Upper lobe of right lung (tissue), 1 donor: Measurements from ENCODE around the gene ANO4. TPM values are rescaled to one million over a fixed set of nuclear protein-coding genes. Genes with fewer than 3 reads are reported as not detected.

Experiments used
- ATAC-seq: fragments of 200-7000 bp; cut with Tn5 transposase; one replicate; pipeline ENCODE4 v1.9.1; 2020; ENCODE audit warnings: mild to moderate bottlenecking, moderate library complexity
- DNase-seq: peaks from one replicate; pipeline ENCODE4 v3.0.0-alpha.2; 2020
- H3K27ac ChIP-seq: fragments of 200-600 bp; one replicate; pipeline ENCODE4 v1.8.0; 2022
- H3K27me3 ChIP-seq: fragments of 200-600 bp; one replicate; pipeline ENCODE4 v1.8.0; 2022; ENCODE audit warnings: mild to moderate bottlenecking
- H3K36me3 ChIP-seq: fragments of 200-600 bp; one replicate; pipeline ENCODE4 v1.8.0; 2022
- H3K4me1 ChIP-seq: fragments of 200-600 bp; one replicate; pipeline ENCODE4 v1.8.0; 2022
- H3K4me3 ChIP-seq: fragments of 200-600 bp; one replicate; pipeline ENCODE4 v1.8.0; 2022; ENCODE audit warnings: mild to moderate bottlenecking
- H3K9me3 ChIP-seq: fragments of 200-600 bp; one replicate; pipeline ENCODE4 v1.8.0; 2022
- CTCF ChIP-seq: fragments of 200-600 bp; IDR thresholded peaks from one replicate; pipeline ENCODE4 v1.8.0; 2022; ENCODE audit warnings: antibody characterized with exemption
- intact Hi-C: fragments of 100-400 bp; cut with DNase I; formaldehyde crosslinking; loops from one replicate; pipeline ENCODE4 v1.11.0; 2022
- total RNA-seq: library from RNA; stranded (reverse); fragmentation: NEBNext Ultra II Directional; extraction: Animal tissue kit (Norgen Biotek cat#: 25700); gene quantifications from one replicate; pipeline ENCODE4 v1.2.1, GENCODE V29; 2021
- donor health status: DM: no; HTN: yes; CAD: no; lungs with severe emphysema.

The ANO4 gene
- total RNA-seq, 1 donor from 2014 or later = 0.38 TPM

DNA sequence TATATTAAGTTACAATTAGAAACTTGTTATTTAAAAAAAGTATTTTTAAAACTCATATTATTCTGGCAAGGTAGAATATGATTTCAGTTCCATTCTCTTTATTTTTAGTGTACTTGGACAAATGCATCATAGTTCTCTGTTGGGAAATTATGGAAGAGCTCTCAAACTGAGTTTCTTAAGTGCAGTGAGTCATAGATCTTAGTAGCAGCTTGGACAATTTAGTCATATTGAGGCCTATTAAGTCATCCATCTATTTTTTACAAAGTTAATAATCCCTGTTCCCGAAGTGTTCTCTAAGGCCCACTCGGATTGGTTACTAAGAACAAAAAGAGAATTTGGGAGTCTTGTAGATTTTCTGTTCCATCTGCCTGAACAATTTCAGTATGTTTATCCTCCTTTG, 113.9 kb downstream of the ANO4 start:
- H3K27me3 ChIP-seq = no peaks in the 10 kb centered on the region
- DNase-seq = no peak
- no peak overlapping the region for H3K27ac ChIP-seq
- no peak overlapping the region for H3K4me3 ChIP-seq
- no peak for TF ChIP-seq CTCF
- H3K9me3 ChIP-seq = no peaks in the 10 kb centered on the region
- H3K36me3 ChIP-seq = no peaks in the 10 kb centered on the region
- no peaks in the 10 kb centered on the region for H3K4me1 ChIP-seq
- intact Hi-C loops = no loop called here
- ATAC-seq = no peak

- ATAC-seq (no peak), DNase-seq (no peak)
- TF ChIP-seq CTCF = no peak
- intact Hi-C loops = no loop called here
- H3K4me1 ChIP-seq = no peaks in the 10 kb centered on the region
- H3K4me3 ChIP-seq = no peak overlapping the region
- no peak overlapping the region for H3K27ac ChIP-seq
- H3K36me3 ChIP-seq = no peaks in the 10 kb centered on the region
- H3K9me3 ChIP-seq = no peaks in the 10 kb centered on the region
- H3K27me3 ChIP-seq = no peaks in the 10 kb centered on the region
Observed at GRCh38 chr12:100913872-100914592, 119.5 kb downstream of the ANO4 start.

GRCh38 chr12:100919116-100919515, 124.5 kb downstream of the ANO4 start:
- no peak overlapping the region for H3K27ac ChIP-seq
- intact Hi-C loops = no loop called here
- H3K9me3 ChIP-seq = no peaks in the 10 kb centered on the region
- no peaks in the 10 kb centered on the region for H3K4me1 ChIP-seq
- DNase-seq = no peak
- no peaks in the 10 kb centered on the region for H3K36me3 ChIP-seq
- no peak overlapping the region for H3K4me3 ChIP-seq
- H3K27me3 ChIP-seq = no peaks in the 10 kb centered on the region
- TF ChIP-seq CTCF = no peak
- no peak for ATAC-seq

GRCh38 chr12:100920493-100920892, 125.9 kb downstream of the ANO4 start:
- Histone ChIP-seq H3K36me3 (no peaks in the 10 kb centered on the region), H3K4me3 (no peak overlapping the region), H3K27me3 (no peaks in the 10 kb centered on the region), H3K4me1 (no peaks in the 10 kb centered on the region), H3K27ac (no peak overlapping the region), H3K9me3 (no peaks in the 10 kb centered on the region)
- no peak for DNase-seq
- TF ChIP-seq CTCF = no peak
- intact Hi-C loops = no loop called here
- ATAC-seq = no peak

DNA sequence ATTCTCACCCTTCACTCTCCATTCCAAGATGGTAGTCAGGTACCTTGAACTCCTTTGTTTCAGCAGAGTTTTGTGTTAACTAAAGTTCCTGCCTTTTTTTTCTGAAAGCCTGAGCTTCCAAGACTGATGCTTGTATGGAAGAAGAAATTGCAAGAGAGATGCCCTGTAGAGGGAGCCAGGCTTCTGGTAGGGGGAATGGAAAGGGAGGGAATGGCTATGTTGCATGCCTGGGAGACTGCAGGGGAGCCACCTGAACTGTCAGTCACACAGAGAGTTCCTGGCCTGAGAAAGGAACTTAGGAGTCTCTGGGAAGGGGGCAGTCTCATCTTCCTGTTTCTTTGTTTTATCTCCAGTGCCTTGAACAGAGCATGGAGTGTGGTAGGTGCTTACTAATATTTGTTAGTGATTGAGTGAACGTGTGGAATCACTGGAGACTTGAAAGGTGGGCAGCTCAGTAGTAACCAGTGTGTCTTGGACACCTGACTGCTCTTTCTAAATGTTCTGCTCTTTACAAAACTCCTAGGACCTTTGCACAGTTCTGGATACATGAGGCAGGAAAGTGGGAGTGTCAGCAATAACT, 132.2 kb downstream of the ANO4 start:
- H3K36me3 ChIP-seq = no peaks in the 10 kb centered on the region
- TF ChIP-seq CTCF = no peak
- H3K9me3 ChIP-seq = no peaks in the 10 kb centered on the region
- ATAC-seq (no peak), DNase-seq (no peak)
- H3K27ac ChIP-seq = no peak overlapping the region
- intact Hi-C loops = no loop called here
- H3K4me1 ChIP-seq = no peaks in the 10 kb centered on the region
- no peaks in the 10 kb centered on the region for H3K27me3 ChIP-seq
- no peak overlapping the region for H3K4me3 ChIP-seq
